Right lung (tissue), 5 donors: ENCODE data around the gene TERT. TPM values are rescaled to one million over a fixed set of nuclear protein-coding genes. Genes with fewer than 3 reads are reported as not detected.
"Not testable (repeated sequence)": the region's sequence is repeated elsewhere in the genome, so short reads cannot be mapped to it uniquely, and the experiment has no call there.

Source experiments
- DNase-seq, 2 donors: peaks; one replicate each; pipeline ENCODE4 v3.0.0-alpha.2; 2013
- polyA plus RNA-seq, 5 donors: library from polyadenylated mRNA; unstranded; fragments of 120-200 nt; gene quantifications; one replicate each; pipeline versions ENCODE4 v1.2.1 to v1.2.3, GENCODE V29; 2013; ENCODE audit warnings: inconsistent platforms in 1 of 5, low replicate concordance in 1 of 5; ENCODE audit not compliant: insufficient read length in 5 of 5, insufficient read depth in 1 of 5

TERT gene
- polyA plus RNA-seq, 5 donors: 0.13 to 0.48 (median 0.31) TPM

DNA sequence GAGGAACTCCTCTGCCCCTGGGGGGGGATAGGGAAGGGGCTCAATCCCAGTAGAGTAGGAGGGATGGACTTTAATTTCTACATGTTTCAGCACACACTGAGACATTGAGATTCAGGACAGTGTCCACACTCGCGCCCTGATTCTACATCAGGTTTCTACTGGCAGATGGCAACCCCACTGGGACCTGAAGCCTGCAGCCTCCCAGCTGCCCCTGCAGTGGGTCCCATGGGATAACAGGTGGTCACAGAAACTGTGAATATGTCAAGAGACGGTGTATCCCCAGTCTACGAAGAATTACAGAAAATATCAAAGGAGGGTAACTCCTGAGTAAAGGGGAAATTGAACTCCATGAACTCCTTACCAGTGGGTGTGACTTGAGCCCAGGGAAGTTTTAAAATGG lies 2.4 kb upstream of the TERT start:
- no peak for DNase-seq

DNA sequence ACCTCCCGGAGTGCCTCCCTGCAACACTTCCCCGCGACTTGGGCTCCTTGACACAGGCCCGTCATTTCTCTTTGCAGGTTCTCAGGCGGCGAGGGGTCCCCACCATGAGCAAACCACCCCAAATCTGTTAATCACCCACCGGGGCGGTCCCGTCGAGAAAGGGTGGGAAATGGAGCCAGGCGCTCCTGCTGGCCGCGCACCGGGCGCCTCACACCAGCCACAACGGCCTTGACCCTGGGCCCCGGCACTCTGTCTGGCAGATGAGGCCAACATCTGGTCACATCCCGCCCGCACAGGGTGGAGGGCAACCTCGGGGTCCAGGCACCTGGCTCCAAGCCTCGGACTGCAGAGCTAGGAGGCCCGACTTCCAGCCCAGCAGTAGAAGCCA lies 776 bp upstream of the TERT start:
- no peak for DNase-seq

DNA sequence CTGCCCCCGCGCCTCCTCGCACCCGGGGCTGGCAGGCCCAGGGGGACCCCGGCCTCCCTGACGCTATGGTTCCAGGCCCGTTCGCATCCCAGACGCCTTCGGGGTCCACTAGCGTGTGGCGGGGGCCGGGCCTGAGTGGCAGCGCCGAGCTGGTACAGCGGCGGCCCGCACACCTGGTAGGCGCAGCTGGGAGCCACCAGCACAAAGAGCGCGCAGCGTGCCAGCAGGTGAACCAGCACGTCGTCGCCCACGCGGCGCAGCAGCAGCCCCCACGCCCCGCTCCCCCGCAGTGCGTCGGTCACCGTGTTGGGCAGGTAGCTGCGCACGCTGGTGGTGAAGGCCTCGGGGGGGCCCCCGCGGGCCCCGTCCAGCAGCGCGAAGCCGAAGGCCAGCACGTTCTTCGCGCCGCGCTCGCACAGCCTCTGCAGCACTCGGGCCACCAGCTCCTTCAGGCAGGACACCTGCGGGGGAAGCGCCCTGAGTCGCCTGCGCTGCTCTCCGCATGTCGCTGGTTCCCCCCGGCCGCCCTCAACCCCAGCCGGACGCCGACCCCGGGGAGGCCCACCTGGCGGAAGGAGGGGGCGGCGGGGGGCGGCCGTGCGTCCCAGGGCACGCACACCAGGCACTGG lies 548 bp downstream of the TERT start:
- DNase-seq: no peak

DNA sequence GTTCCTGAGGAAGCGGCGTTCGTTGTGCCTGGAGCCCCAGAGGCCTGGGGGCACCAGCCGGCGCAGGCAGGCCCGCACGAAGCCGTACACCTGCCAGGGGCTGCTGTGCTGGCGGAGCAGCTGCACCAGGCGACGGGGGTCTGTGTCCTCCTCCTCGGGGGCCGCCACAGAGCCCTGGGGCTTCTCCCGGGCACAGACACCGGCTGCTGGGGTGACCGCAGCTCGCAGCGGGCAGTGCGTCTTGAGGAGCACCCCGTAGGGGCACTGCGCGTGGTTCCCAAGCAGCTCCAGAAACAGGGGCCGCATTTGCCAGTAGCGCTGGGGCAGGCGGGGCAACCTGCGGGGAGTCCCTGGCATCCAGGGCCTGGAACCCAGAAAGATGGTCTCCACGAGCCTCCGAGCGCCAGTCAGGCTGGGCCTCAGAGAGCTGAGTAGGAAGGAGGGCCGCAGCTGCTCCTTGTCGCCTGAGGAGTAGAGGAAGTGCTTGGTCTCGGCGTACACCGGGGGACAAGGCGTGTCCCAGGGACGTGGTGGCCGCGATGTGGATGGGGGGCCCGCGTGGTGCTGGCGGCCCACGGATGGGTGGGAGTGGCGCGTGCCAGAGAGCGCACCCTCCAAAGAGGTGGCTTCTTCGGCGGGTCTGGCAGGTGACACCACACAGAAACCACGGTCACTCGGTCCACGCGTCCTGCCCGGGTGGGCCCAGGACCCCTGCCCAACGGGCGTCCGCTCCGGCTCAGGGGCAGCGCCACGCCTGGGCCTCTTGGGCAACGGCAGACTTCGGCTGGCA lies 1.3 kb downstream of the TERT start:
- no peak for DNase-seq

DNA sequence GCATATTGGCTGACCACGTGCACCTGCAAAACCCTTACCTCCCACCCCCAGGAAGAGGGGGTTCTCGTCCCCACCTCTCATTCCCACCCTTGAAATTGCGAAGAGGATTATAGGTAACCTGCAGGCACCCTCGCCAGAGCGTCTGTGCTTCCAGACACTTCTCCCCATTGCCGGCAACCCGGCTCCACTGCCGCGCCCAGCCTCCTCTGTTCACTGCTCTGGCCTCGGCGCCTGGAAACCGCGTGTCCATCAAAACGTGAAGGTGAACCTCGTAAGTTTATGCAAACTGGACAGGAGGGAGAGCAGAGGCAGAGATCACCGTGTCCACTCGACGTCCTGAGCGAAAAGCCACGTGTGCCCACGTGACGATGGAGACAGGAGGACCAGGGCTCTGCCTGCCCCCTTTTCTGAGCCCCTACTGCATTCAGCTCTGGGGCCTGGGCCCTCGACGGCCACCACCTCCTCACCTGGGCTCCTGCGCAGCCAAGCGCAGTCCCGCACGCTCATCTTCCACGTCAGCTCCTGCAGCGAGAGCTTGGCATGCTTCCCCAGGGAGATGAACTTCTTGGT lies 1.9 kb downstream of the TERT start:
- no peak for DNase-seq

DNA sequence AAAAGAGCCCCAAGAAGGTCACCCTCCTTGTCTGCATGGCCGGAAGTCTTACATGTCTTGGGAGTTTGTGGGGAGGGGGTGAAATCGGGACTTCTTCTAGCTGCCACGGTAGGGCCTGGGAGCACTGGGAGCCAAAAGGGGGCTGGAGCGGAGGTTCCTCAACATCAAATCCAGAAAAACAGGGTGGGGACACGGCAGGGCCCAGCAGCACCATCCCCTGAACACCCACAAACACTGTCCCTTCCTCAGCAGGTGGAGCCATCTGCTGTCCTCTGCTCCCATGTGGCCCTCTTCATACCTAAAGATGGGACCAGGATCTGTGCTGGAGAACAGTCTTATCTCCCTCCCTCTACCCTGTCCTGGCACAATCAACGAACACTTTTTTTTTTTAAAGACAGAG lies 2.7 kb downstream of the TERT start:
- DNase-seq: no peak

DNA sequence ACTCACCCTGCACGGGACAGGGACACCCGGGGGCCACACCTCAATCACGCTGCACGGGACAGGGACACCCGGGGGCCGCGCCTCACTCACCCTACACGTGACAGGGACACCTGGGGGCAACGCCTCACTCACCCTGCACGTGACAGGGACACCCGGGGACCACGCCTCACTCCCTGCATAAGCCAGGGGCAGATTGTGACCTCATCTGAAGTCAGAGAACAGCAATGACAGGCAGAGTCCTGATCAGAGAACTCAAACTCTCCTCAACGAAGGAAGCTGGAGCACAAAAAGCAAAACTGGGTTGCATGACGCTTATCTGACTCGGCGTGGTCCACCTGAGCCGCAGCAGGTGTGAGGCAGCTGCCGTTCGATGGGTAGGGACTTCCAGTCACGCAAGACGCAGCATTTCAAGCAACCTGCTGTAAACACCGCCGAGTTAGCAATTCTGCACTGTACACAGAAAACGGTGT lies 3.2 kb downstream of the TERT start:
- DNase-seq: no peak

DNA sequence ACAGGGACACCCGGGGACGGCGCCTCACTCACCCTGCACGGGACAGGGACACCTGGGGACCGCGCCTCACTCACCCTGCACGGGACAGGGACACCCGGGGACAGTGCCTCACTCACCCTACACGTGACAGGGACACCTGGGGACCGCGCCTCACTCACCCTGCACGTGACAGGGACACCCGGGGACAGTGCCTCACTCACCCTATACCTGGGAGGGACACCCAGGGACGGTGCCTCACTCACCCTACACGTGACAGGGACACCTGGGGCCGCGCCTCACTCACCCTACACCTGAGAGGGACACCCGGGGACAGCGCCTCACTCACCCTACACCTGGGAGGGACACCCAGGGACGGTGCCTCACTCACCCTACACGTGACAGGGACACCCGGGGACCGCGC lies 3.9 kb downstream of the TERT start:
- DNase-seq: not testable (repeated sequence)

DNA sequence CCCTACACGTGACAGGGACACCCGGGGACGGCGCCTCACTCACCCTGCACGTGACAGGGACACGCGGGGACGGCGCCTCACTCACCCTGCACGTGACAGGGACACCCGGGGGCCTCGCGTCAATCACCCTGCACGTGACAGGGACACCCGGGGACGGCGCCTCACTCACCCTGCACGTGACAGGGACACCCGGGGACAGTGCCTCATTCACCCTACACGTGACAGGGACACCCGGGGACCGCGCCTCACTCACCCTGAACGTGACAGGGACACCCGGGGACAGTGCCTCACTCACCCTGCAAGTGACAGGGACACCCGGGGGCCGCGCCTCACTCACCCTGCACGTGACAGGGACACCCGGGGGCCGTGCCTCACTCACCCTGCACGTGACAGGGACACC lies 5.3 kb downstream of the TERT start:
- DNase-seq: not testable (repeated sequence)

DNA sequence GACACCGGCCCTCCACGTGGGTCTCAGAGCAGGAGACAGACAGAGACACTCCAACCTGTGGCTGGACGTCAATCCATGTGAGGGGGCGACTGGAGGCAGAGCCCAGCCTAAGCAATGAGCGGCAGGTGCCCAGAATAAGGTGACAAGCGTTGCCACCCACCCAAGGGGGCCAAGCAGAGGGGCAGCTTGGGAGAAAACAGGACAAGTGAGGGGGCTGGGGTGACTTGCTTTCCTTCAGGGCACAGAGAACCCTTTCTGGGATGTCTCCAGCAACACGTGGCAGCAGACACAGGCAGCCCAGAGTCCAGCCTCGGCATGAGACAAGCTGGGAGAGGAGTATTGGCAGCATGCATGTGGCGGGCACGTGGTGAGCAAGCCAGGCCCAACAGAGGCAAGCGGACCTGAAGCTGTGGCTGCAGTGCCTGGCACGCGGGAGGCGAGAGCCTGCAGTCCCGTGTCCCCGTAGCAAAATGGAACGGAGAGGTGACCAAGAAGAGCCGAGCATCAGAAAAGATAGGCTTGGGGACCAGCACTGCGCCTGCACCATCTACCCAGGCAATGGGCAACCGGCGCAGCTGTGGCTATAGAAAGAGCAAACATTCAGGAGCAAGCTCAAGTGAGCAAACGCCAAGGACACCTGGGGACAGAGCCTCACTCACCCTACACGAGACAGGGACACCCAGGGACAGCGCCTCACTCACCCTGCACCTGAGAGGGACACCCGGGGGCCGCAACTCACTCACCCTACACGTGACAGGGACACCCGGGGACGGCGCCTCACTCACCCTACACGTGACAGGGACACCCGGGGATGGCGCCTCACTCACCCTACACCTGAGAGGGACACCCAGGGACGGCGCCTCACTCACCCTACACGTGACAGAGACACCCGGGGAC lies 6.2 kb downstream of the TERT start:
- DNase-seq: no peak

DNA sequence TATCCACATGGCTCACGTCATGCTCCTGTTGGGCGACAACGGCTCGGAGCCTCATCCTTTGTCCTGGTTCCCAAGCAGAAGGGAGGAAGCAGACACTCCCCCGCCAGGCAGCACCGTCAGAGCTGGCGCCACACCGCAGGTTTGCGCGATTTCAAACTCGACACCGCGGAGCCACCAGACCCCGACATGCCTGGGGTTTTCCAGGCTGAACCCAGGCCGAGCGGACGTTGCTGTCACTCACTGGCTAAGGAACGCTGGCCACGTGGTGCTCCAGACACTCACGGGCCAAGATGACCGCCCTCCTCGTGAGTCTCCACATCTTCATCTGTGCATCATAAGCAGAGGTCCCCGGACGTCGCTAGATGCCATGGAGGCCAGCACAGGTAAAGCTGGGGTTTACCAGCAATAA lies 9.0 kb downstream of the TERT start:
- no peak for DNase-seq

DNA sequence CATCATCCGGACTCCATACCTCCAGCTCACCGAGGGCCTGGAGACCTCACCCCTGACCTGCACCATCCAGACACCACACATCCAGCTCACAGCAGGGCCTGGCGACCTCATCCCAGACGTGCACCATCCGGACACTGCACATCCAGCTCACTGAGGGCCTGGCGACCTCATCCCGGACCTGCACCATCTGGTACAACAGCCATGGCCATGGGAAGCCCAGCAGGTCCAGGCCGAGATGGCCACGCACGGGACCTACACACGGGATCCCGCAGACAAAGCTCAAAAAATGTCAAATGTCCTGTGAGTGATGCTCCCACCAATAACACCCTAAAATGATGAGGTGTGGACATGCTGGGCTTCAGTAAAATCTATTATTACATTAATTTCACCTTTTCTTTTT lies 9.7 kb downstream of the TERT start:
- DNase-seq: no peak

DNA sequence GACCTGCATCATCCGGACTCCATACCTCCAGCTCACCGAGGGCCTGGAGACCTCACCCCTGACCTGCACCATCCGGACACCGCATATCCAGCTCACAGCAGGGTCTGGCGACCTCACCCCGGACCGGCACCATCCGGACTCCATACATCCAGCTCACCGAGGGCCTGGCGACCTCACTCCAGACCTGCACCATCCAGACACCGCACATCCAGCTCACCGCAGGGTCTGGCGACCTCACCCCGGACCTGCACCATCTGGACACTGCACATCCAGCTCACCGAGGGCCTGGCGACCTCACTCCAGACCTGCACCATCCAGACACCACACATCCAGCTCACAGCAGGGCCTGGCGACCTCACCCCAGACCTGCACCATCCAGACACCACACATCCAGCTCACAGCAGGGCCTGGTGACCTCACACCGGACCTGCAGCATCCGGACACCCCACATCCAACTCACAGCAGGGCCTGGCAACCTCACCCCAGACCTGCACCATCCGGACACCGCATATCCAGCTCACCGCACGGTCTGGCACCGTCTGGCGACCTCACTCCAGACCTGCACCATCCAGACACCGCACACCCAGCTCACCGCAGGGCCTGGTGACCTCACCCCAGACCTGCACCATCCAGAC lies 10.4 kb downstream of the TERT start:
- DNase-seq: not testable (repeated sequence)

DNA sequence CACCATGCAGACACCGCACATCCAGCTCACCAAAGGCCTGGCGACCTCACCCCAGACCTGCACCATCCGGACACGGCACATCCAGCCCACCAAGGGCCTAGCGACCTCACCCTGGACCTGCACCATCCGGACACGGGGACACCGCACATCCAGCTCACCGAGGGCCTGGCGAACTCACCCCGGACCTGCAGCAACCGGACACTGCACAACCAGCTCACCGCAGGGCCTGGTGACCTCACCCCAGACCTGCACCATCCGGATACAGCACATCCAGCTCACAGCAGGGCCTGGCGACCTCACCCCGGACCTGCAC lies 11.2 kb downstream of the TERT start:
- DNase-seq: not testable (repeated sequence)

DNA sequence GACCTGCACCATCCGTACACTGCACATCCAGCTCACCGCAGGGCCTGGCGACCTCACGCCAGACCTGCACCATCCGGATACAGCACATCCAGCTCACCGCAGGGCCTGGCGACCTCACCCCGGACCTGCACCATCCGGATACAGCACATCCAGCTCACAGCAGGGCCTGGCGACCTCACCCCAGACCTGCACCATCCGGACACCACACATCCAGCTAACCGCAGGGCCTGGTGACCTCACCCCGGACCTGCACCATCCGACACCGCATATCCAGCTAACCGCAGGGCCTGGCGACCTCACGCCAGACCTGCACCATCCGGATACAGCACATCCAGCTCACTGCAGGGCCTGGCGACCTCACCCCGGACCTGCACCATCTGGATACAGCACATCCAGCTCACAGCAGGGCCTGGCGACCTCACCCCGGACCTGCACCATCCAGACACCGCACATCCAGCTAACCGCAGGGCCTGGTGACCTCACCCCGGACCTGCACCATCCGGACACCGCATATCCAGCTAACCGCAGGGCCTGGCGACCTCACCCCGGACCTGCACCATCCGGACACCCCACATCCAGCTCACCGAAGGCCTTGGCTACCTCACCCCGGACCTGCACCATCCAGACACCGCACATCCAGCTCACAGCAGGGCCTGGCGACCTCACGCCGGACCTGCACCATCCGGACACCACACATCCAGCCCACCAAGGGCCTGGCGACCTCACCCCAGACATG lies 11.7 kb downstream of the TERT start:
- DNase-seq: not testable (repeated sequence)

DNA sequence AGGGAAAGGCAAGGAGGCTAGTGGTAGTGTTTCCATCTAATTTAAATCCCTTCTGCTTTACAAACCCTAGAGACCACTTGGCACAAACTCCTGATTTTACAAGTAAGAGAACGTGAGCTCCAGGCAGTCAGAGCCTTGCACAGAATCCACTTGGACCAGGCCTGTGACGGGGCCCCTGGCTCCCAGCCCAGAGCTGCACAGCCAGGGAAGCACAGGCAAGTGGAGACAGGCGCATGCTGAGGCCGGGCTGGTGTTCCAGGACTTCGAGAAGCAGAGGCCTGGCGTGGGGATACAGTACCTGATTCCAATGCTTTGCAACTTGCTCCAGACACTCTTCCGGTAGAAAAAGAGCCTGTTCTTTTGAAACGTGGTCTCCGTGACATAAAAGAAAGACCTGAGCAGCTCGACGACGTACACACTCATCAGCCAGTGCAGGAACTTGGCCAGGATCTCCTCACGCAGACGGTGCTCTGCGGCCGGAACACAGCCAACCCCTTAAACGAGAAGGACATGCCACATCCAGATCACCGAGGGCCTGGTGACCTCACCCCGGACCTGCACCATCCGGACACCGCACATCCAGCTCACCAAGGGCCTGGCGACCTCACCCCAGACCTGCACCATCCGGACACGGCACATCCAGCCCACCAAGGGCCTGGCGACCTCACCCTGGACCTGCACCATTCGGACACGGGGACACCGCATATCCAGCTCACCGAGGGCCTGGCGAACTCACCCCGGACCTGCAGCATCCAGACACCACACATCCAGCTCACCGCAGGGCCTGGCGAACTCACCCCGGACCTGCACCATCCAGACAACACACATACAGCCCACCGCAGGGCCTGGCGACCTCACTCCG lies 12.5 kb downstream of the TERT start:
- DNase-seq: peak; percentile 15 to 16

DNA sequence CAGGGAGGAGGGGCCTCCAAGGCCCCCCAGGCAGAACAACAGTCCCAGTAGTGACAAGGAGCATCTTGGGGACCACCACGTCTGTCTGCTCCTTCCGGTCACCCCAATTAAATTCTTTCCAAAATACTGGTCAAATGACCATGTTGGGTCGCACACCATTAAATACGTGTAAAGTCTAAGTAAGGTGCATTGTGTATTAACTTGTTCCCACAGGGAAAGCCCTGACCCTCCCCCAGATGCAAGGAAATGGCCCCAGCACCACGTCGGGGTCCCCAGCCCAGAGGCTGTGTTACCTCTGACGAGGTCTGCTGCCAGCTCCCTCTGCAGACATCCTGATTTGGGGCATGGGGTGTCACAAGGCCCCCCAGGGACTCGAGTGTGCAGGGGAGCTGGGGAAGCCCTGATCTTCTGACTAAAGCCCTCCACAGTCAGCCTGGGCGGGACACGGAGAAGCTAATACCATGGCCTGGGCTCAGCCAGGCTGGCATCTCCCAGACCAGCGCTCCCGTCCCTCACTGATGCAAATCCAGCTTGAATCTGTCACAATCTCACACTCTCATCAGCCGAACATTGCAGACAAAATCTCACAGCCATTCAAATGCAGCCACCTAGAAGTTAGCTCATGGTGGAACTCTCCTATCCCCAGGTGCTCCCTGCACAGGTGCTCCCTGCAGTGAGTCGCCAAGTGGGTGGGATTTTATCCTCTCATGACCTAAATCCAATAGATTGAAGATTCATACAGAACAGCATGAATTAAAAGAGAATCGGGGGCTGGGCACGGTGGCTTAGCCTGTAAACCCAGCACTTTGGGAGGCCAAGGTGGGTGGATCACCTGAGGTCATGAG lies 13.6 kb downstream of the TERT start:
- DNase-seq: no peak

DNA sequence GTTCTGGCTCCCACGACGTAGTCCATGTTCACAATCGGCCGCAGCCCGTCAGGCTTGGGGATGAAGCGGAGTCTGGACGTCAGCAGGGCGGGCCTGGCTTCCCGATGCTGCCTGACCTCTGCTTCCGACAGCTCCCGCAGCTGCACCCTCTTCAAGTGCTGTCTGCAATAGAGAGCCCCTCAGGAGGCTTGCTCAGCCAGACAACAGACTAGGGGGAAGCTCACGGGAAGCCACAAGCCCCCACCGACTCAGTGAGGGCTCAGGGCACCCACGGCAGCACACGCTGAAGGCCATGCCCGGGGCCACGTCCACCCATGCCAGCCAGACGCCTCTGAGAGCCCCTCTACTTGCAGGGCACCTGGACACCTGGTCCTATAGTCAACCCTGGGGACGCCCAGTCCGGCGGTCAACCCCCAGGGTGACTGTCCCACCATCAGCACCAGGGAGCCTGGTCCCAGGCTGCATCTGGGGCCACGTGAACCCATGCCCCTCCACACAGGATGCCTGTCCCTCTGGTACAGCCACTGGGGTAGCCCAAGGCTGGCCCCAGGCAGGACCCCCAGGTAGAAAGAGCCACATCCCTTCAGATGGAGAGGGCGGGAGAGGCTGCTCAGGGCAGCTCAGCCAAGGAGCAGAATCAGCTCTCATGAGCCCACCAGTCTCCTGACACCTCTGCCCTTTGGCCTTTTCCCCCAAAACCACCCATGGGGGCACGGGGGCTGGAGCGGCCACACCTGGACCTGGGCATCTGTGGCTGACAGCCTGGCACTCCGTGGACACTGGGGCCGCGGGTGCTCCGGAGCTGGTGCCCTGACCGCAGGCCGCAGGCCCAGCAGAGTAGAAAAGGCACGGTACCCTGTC lies 14.5 kb downstream of the TERT start:
- DNase-seq: no peak
